Measurements from ENCODE around the gene HEPN1. TPM values are rescaled to one million over a fixed set of nuclear protein-coding genes. Genes with fewer than 3 reads are reported as not detected.
A peak's percentile ranks its signal among the peaks of the same experiment; 100 is the strongest.

The HEPN1 gene
- total and polyA plus RNA-seq, 9 of the 15 experiments (the other 6 are each of a cell fraction or from before 2014, with no cell fraction given), result not detected

DNA sequence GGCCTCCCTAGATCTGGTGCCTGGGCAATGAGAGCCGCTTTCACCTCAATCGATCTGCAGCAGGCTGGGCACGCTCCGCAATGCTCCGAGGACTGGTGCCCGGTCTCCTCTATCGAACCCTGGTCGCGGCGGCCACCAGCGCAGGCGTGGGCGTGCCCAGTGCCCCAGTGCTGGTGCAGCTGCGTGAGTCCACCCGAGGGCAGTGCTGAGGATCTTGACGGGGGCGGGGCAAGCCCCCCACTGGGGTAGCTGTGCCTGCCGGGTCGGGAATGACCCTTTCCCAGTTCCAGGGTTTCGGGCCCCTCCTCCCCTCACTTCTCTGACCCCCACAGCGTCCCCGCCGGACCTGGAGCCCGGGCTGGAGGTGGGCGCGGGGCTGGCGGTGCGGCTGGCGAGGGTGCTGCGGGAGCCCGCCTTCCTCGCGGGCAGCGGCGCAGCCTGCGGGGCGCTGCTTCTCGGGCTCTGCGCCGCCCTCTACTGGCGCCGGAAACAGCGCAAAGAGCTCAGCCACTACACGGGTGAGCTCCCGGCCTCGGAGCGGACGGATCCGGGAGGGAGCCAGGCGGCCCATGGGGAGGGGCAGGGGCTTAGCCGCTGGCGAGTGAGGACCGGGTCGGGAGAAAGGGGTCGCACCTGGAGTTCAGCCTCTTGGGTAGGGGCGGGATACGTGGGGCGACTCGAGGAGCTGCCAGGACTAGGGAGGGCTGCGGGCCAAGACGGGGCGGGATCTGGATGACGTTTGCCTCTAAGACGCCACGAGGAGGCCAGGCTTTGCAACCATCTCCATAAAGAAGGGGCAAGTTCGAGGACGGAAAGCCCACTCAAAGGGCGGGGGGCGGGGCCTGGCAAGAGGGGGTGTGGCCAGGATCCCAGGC lies 42.9 kb upstream of the HEPN1 start (continued):
- TF ChIP-seq, protein P1, sequence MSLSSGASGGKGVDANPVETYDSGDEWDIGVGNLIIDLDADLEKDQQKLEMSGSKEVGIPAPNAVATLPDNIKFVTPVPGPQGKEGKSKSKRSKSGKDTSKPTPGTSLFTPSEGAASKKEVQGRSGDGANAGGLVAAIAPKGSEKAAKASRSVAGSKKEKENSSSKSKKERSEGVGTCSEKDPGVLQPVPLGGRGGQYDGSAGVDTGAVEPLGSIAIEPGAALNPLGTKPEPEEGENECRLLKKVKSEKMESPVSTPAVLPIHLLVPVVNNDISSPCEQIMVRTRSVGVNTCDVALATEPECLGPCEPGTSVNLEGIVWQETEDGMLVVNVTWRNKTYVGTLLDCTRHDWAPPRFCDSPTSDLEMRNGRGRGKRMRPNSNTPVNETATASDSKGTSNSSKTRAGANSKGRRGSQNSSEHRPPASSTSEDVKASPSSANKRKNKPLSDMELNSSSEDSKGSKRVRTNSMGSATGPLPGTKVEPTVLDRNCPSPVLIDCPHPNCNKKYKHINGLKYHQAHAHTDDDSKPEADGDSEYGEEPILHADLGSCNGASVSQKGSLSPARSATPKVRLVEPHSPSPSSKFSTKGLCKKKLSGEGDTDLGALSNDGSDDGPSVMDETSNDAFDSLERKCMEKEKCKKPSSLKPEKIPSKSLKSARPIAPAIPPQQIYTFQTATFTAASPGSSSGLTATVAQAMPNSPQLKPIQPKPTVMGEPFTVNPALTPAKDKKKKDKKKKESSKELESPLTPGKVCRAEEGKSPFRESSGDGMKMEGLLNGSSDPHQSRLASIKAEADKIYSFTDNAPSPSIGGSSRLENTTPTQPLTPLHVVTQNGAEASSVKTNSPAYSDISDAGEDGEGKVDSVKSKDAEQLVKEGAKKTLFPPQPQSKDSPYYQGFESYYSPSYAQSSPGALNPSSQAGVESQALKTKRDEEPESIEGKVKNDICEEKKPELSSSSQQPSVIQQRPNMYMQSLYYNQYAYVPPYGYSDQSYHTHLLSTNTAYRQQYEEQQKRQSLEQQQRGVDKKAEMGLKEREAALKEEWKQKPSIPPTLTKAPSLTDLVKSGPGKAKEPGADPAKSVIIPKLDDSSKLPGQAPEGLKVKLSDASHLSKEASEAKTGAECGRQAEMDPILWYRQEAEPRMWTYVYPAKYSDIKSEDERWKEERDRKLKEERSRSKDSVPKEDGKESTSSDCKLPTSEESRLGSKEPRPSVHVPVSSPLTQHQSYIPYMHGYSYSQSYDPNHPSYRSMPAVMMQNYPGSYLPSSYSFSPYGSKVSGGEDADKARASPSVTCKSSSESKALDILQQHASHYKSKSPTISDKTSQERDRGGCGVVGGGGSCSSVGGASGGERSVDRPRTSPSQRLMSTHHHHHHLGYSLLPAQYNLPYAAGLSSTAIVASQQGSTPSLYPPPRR (CRISPR knock-in tag; IDR thresholded peaks at IDR 0.05; ENCODE audit: borderline replicate concordance), result no peak
- TF ChIP-seq KDM4B (IDR thresholded peaks at IDR 0.05; ENCODE audit: borderline replicate concordance in 2 of 2, low read depth in 1 of 2) (no peak), RCOR1 (IDR thresholded peaks at IDR 0.05; ENCODE audit: borderline replicate concordance in 1 of 2, low read depth in 2 of 2, low read length in 2 of 2) (no peak), RB1 (IDR thresholded peaks at IDR 0.05; ENCODE audit: low read depth) (peak; percentile 94), ZNF263 (CRISPR knock-in tag; IDR thresholded peaks at IDR 0.05; ENCODE audit: borderline replicate concordance) (no peak), CBFB (CRISPR knock-in tag; IDR thresholded peaks at IDR 0.05) (no peak), SAFB2 (IDR thresholded peaks at IDR 0.05; ENCODE audit: borderline replicate concordance, low read depth, low read length, severe bottlenecking) (no peak), PCBP2 (IDR thresholded peaks at IDR 0.05; ENCODE audit: low read depth, low read length, poor library complexity, severe bottlenecking) (no peak), ZC3H11A (IDR thresholded peaks at IDR 0.05; ENCODE audit: low read depth, low read length) (no peak), ZNF274 (IDR thresholded peaks at IDR 0.05; ENCODE audit: borderline replicate concordance, low read depth, low read length) (no peak), KAT8 (IDR thresholded peaks at IDR 0.05; ENCODE audit: low read depth) (no peak), ZNF121 (CRISPR knock-in tag; conservative IDR thresholded peaks at IDR 0.05) (no peak), MEF2A (IDR thresholded peaks at IDR 0.05; ENCODE audit: control insufficient read depth, low read depth, low read length) (no peak)
- TF ChIP-seq, protein P2, sequence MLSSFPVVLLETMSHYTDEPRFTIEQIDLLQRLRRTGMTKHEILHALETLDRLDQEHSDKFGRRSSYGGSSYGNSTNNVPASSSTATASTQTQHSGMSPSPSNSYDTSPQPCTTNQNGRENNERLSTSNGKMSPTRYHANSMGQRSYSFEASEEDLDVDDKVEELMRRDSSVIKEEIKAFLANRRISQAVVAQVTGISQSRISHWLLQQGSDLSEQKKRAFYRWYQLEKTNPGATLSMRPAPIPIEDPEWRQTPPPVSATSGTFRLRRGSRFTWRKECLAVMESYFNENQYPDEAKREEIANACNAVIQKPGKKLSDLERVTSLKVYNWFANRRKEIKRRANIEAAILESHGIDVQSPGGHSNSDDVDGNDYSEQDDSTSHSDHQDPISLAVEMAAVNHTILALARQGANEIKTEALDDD (IDR thresholded peaks at IDR 0.05), result no peak
- TF ChIP-seq, protein P3, sequence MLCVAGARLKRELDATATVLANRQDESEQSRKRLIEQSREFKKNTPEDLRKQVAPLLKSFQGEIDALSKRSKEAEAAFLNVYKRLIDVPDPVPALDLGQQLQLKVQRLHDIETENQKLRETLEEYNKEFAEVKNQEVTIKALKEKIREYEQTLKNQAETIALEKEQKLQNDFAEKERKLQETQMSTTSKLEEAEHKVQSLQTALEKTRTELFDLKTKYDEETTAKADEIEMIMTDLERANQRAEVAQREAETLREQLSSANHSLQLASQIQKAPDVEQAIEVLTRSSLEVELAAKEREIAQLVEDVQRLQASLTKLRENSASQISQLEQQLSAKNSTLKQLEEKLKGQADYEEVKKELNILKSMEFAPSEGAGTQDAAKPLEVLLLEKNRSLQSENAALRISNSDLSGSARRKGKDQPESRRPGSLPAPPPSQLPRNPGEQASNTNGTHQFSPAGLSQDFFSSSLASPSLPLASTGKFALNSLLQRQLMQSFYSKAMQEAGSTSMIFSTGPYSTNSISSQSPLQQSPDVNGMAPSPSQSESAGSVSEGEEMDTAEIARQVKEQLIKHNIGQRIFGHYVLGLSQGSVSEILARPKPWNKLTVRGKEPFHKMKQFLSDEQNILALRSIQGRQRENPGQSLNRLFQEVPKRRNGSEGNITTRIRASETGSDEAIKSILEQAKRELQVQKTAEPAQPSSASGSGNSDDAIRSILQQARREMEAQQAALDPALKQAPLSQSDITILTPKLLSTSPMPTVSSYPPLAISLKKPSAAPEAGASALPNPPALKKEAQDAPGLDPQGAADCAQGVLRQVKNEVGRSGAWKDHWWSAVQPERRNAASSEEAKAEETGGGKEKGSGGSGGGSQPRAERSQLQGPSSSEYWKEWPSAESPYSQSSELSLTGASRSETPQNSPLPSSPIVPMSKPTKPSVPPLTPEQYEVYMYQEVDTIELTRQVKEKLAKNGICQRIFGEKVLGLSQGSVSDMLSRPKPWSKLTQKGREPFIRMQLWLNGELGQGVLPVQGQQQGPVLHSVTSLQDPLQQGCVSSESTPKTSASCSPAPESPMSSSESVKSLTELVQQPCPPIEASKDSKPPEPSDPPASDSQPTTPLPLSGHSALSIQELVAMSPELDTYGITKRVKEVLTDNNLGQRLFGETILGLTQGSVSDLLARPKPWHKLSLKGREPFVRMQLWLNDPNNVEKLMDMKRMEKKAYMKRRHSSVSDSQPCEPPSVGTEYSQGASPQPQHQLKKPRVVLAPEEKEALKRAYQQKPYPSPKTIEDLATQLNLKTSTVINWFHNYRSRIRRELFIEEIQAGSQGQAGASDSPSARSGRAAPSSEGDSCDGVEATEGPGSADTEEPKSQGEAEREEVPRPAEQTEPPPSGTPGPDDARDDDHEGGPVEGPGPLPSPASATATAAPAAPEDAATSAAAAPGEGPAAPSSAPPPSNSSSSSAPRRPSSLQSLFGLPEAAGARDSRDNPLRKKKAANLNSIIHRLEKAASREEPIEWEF (CRISPR knock-in tag; IDR thresholded peaks at IDR 0.05), result no peak

Data from K562 (cell line).